NCI-H2196 treated with DMSO at 0.1 percent for 48 hours (cell line): ENCODE data around the gene SLC38A11.

Experiments used
- DNase-seq: peaks from one replicate; lab custom pipeline; 2025; ENCODE audit not compliant: unreplicated experiment; lab: John Stamatoyannopoulos, UW

SLC38A11 gene

GRCh38 chr2:164846276-164846675, 109.0 kb downstream of the SLC38A11 start:
- DNase-seq: no peak
